HepG2 (cell line): ENCODE data around the gene RPL38. TPM values are rescaled to one million over a fixed set of nuclear protein-coding genes. Genes with fewer than 3 reads are reported as not detected.

Experiments used
- ATAC-seq: fragments of 200-7000 bp; cut with Tn5 transposase; 3 replicates; pipeline ENCODE4 v1.9.1; 2020; ENCODE audit warnings: mild to moderate bottlenecking, moderate library complexity
- BruUV-seq: library from RNA; stranded (reverse); fragments of 400-500 nt; replicated peaks from 2 replicates; lab custom pipeline; 2021; lab: Mats Ljungman, UMichigan
- CTCF ChIA-PET: fragments of 300-600 bp; formaldehyde crosslinking; extraction: SDS; loops from one replicate; lab custom pipeline; 2021; ENCODE audit warnings: low total read pairs, inconsistent platforms, low intra/inter-chr PET ratio; lab: Yijun Ruan, JAX
- POLR2A ChIA-PET: fragments of 350-600 bp; sonication (Branson Sonifier 250); formaldehyde crosslinking; loops from one replicate; lab custom pipeline; 2020; ENCODE audit warnings: antibody characterized with exemption, inconsistent platforms; lab: Yijun Ruan, JAX
- DNase-seq: peaks from one replicate; pipeline ENCODE4 v3.0.0-alpha.2; 2015; ENCODE audit warnings: low spot score
- FAIRE-seq: peaks from 3 replicates; lab custom pipeline; 2011; peaks lifted over from hg19 to GRCh38; lab: Jason Lieb, UNC
- H2AFZ ChIP-seq: one replicate; pipeline ENCODE4 v1.6.1; 2011; ENCODE audit warnings: low read length, inconsistent platforms
- H3K27ac ChIP-seq: fragments of 300-600 bp; 3 replicates; pipeline ENCODE4 v1.8.0; 2011; ENCODE audit warnings: mixed run types, mild to moderate bottlenecking, mixed read lengths, low read length, inconsistent platforms; ENCODE audit not compliant: insufficient read depth; ENCODE audit errors: extremely low read length
- H3K27me3 ChIP-seq, 2 experiments: fragments of 200-600 bp in 1 of 2; 2 replicates in 1 of 2; 3 replicates in 1 of 2; pipeline versions ENCODE4 v1.6.0 to v1.8.0; 2011; ENCODE audit warnings: low read length in 2 of 2, mild to moderate bottlenecking in 2 of 2, moderate library complexity in 2 of 2, inconsistent platforms in 1 of 2; ENCODE audit not compliant: insufficient read depth in 2 of 2, control insufficient read depth in 1 of 2
- H3K36me3 ChIP-seq, 2 experiments: fragments of 200-600 bp in 1 of 2; replicated peaks in 1 of 2; 2 replicates in 1 of 2; 3 replicates in 1 of 2; pipeline versions ENCODE4 v1.5.1 to v1.8.0; 2011; ENCODE audit warnings: low read length in 2 of 2, inconsistent platforms in 1 of 2; ENCODE audit not compliant: insufficient read depth in 2 of 2, control insufficient read depth in 1 of 2
- H3K4me1 ChIP-seq: 2 replicates; pipeline ENCODE4 v1.5.1; 2012; ENCODE audit warnings: low read length, inconsistent platforms; ENCODE audit not compliant: insufficient read depth
- H3K4me2 ChIP-seq: 2 replicates; pipeline ENCODE4 v1.6.0; 2011; ENCODE audit warnings: low read depth, low read length, inconsistent platforms
- H3K4me3 ChIP-seq, 3 experiments: fragments of 200-600 bp in 1 of 3; sonication (generic), shearing (Covaris generic) in 1 of 3; replicated peaks in 1 of 3; 2 replicates each; pipeline ENCODE4 v1.5.1; 2011 to 2016; ENCODE audit warnings: low read length in 3 of 3, inconsistent platforms in 2 of 3, low read depth in 2 of 3, mild to moderate bottlenecking in 2 of 3, control low read depth in 1 of 3, mixed read lengths in 1 of 3; ENCODE audit not compliant: insufficient read depth in 1 of 3
- H3K79me2 ChIP-seq: one replicate; pipeline ENCODE4 v1.6.1; 2011; ENCODE audit warnings: low read length, inconsistent platforms; ENCODE audit not compliant: insufficient read depth
- H3K9ac ChIP-seq: 2 replicates; pipeline ENCODE4 v1.6.0; 2011; ENCODE audit warnings: mild to moderate bottlenecking, low read depth, low read length, inconsistent platforms; ENCODE audit not compliant: insufficient read depth
- H3K9me3 ChIP-seq: 2 replicates; pipeline ENCODE4 v1.5.1; 2012; ENCODE audit warnings: mild to moderate bottlenecking, low read length
- H4K20me1 ChIP-seq: 2 replicates; pipeline ENCODE4 v1.6.0; 2011; ENCODE audit warnings: inconsistent platforms, mild to moderate bottlenecking, low read length, moderate library complexity; ENCODE audit not compliant: insufficient read depth
- CHD4 ChIP-seq: fragments of 200-600 bp; sonication (generic); IDR thresholded peaks from 2 replicates; pipeline ENCODE4 v1.7.0; 2017; ENCODE audit warnings: mild to moderate bottlenecking, low read length, borderline replicate concordance
- GATA4 ChIP-seq: sonication (generic); IDR thresholded peaks from 2 replicates; pipeline ENCODE4 v1.6.1; 2016; ENCODE audit warnings: antibody characterized with exemption, low read depth, borderline replicate concordance
- HNF4A ChIP-seq: sonication (generic); formaldehyde crosslinking; IDR thresholded peaks from 2 replicates; pipeline ENCODE4 v1.4.0; 2020; ENCODE audit warnings: missing genetic modification reagents
- HNF4G ChIP-seq, 2 experiments: sonication (generic) in 1 of 2; formaldehyde crosslinking in 1 of 2; IDR thresholded peaks; 2 replicates each; pipeline versions ENCODE4 v1.4.0 to v1.6.1; 2011 to 2020; ENCODE audit warnings: borderline replicate concordance in 2 of 2, low read depth in 2 of 2, mild to moderate bottlenecking in 2 of 2, low read length in 1 of 2, missing genetic modification reagents in 1 of 2, moderate library complexity in 1 of 2
- HNRNPK ChIP-seq: fragments of 200-400 bp; formaldehyde crosslinking; IDR thresholded peaks from 2 replicates; pipeline ENCODE4 v1.6.1; 2018; ENCODE audit warnings: low read length, low read depth, moderate library complexity, mild to moderate bottlenecking; ENCODE audit not compliant: poor library complexity, severe bottlenecking
- JUN ChIP-seq: sonication (generic); formaldehyde crosslinking; IDR thresholded peaks from 2 replicates; pipeline ENCODE4 v1.4.0; 2020; ENCODE audit warnings: mild to moderate bottlenecking, missing genetic modification reagents
- KAT7 ChIP-seq: IDR thresholded peaks from 2 replicates; pipeline ENCODE4 v1.6.1; 2018; ENCODE audit warnings: borderline replicate concordance, missing compliant biosample characterization
- ZNF841 ChIP-seq: sonication (generic); formaldehyde crosslinking; IDR thresholded peaks from 2 replicates; pipeline ENCODE4 v1.8.1; 2023; ENCODE audit warnings: missing genetic modification reagents, borderline replicate concordance
- WGBS: methylation state at CpG from one replicate; pipeline ENCODE4 v1.1.6; 2017; ENCODE audit warnings: low lambda C conversion rate; 5-methylcytosine and 5-hydroxymethylcytosine counted together
- in situ Hi-C: cut with HindIII; loops from 2 replicates; pipeline ENCODE4 v1.10.0; 2017; ENCODE audit warnings: low pct_unique_long_range_greater_than_20kb; ENCODE audit not compliant: extremely low pct_ligation_motif_present
- intact Hi-C: fragments of 100-400 bp; cut with micrococcal nuclease; formaldehyde crosslinking; loops from one replicate; pipeline ENCODE4 v1.10.0; 2022; ENCODE audit not compliant: unreplicated experiment
- polyA plus RNA-seq, 8 experiments: library from polyadenylated mRNA; depleted of rRNA in 3 of 8; stranded (reverse) in 7 of 8; unstranded in 1 of 8; fragments of >200 nt; fragmentation: Illumina TruSeq in 4 of 8; extraction: Trizol in 4 of 8; gene quantifications; 2 replicates each; pipeline versions ENCODE4 v1.2.1 to v1.2.3, GENCODE V29; 2011 to 2016; ENCODE audit warnings: low read depth in 4 of 8, missing spikeins in 1 of 8, mixed read lengths in 1 of 8; ENCODE audit not compliant: insufficient read depth in 1 of 8
- total RNA-seq, 5 experiments: library from RNA; depleted of rRNA; stranded (reverse); fragments of >200 nt; fragmentation: Illumina TruSeq; extraction: Trizol; gene quantifications; 2 replicates each; pipeline ENCODE4 v1.2.3, GENCODE V29; 2016; ENCODE audit warnings: low read depth in 1 of 5

The RPL38 gene
- total and polyA plus RNA-seq, 2 of the 13 experiments (the other 11 are each of a cell fraction or from before 2014, with no cell fraction given) = 2,370 to 2,372 TPM

DNA sequence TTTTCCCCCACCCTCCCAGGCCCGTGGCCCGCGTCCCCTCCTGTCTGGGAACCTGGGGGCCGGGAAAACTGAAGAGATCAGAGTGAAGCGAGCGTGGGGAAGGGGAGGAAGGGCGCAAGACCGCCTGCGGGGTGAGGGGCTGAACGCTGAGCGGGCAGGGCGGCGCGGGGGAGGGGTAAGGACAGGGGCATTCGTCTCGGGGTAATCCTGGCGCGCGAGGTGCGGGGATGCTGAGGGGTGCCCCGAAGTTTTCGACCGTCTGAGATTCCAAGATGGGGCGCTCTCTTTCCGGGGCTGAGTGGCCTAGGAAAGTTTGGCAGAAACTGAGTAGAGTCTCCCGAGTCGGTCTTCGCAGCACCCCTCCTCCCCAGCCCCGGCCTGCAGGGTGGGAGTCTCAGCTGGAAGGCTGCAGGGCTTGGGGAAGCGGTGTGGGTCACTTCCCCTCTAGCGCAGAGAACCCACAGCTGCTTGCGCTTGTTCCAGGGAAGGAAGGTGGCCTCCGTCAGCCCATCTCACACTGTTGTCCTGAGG, 10.4 kb downstream of the RPL38 start:
- Histone ChIP-seq H3K27me3 (peaks cover 0 to 8% of the 10 kb centered on the region in 2 experiments; a peak in 3 of 5 replicates), H3K27ac (no peak overlapping the region), H4K20me1 (peaks cover 23% of the 10 kb centered on the region), H3K9me3 (no peaks in the 10 kb centered on the region), H3K36me3 (peaks cover 11 to 21% of the 10 kb centered on the region in 2 experiments), H2AFZ (no peak overlapping the region), H3K79me2 (no peaks in the 10 kb centered on the region), H3K4me3 (peak overlapping the region; percentile 24 to 63 (median 53); a peak in 3 of 6 replicates), H3K4me1 (peaks cover 49% of the 10 kb centered on the region), H3K9ac (no peak overlapping the region), H3K4me2 (peak overlapping the region; percentile 68)
- FAIRE-seq = no peak
- ChIA-PET POLR2A (interaction anchor here (1.9 to 2.0 kb wide), 2 partner anchors 10 to 21 kb away, joined by 7 to 22 read pairs; partner anchors contain the start of gene RPL38), CTCF (no interaction called here)
- peak; percentile 3 for ATAC-seq
- intact Hi-C loops = loop anchor here (1.0 kb wide), 1 partner anchor 82 kb away; no protein-coding TSS in a partner anchor
- no TSS peak for BruUV-seq
- TF ChIP-seq GATA4 (no peak), HNRNPK (peak; percentile 74), KAT7 (CRISPR knock-in tag) (no peak)
- in situ Hi-C loops = no loop called here
- DNase-seq = no peak
- 28% methylated on average over 28 of the region's 33 CpGs for WGBS

- FAIRE-seq (no peak), ATAC-seq (peak; percentile 4; the same call in 2 of the 3 replicates)
- 15% methylated on average over 11 of the region's 16 CpGs for WGBS
- H2AFZ ChIP-seq = no peak overlapping the region
- H3K27ac ChIP-seq = no peak overlapping the region
- H3K4me1 ChIP-seq = peaks cover 49% of the 10 kb centered on the region
- POLR2A ChIA-PET = interaction anchor here (2.0 kb wide), 1 partner anchor 22 kb away, joined by 7 read pairs; no protein-coding TSS in a partner anchor
- peak overlapping the region; percentile 68 for H3K4me2 ChIP-seq
- H4K20me1 ChIP-seq = peaks cover 15% of the 10 kb centered on the region
- intact Hi-C loops = no loop called here
- H3K27me3 ChIP-seq = peaks cover 0 to 8% of the 10 kb centered on the region in 2 experiments; a peak in 3 of 5 replicates
- TF ChIP-seq ZNF841 (CRISPR knock-in tag) (no peak), JUN (CRISPR knock-in tag) (0 out of 2 replicates have a peak, but pooled peaks have one; percentile 25), CHD4 (no peak), HNF4G (IDR thresholded peaks at IDR 0.05; ENCODE audit: borderline replicate concordance, low read depth, low read length) (0 out of 2 replicates have a peak, but pooled peaks have one; percentile 19), HNF4G (CRISPR knock-in tag; IDR thresholded peaks at IDR 0.05; ENCODE audit: borderline replicate concordance, low read depth) (no peak), HNF4A (peak; percentile 34; the same call in 1 of the 2 replicates)
- TF ChIP-seq, all 625 proteins: peak for 3
- H3K9ac ChIP-seq = no peak overlapping the region
- no peaks in the 10 kb centered on the region for H3K79me2 ChIP-seq
- H3K36me3 ChIP-seq = peaks cover 5 to 13% of the 10 kb centered on the region in 2 experiments; a peak in 4 of 5 replicates
- CTCF ChIA-PET = no interaction called here
- in situ Hi-C loops = no loop called here
- BruUV-seq = no TSS peak
- DNase-seq = no peak
- no peaks in the 10 kb centered on the region for H3K9me3 ChIP-seq
- H3K4me3 ChIP-seq = peak overlapping the region in 1 of 3 experiments; percentile 63; a peak in 1 of 6 replicates
Observed at GRCh38 chr17:74214484-74215341, 11.2 kb downstream of the RPL38 start.
